ENCODE measurements around the gene TLCD3A. TPM values are rescaled to one million over a fixed set of nuclear protein-coding genes. Genes with fewer than 3 reads are reported as not detected.

TLCD3A gene
- total RNA-seq, 1 experiment from 2014 or later, result 12.3 TPM

GRCh38 chr17:699345-699744, 33.1 kb upstream of the TLCD3A start:
- no peaks in the 10 kb centered on the region for H3K36me3 ChIP-seq
- no peaks in the 10 kb centered on the region for H3K9me3 ChIP-seq (replicated peaks)
- no peak overlapping the region for H3K4me3 ChIP-seq
- DNase-seq, result no peak
- H3K27ac ChIP-seq, result no peak overlapping the region
- H3K4me1 ChIP-seq, result no peaks in the 10 kb centered on the region
- H3K27me3 ChIP-seq, result no peaks in the 10 kb centered on the region

- Histone ChIP-seq H3K27ac (no peak overlapping the region), H3K9me3 (replicated peaks) (no peaks in the 10 kb centered on the region), H3K27me3 (no peaks in the 10 kb centered on the region), H3K36me3 (no peaks in the 10 kb centered on the region), H3K4me3 (no peak overlapping the region), H3K4me1 (no peaks in the 10 kb centered on the region)
- peak in 1 of 2 experiments; percentile 48 for DNase-seq
These were observed 31.8 kb upstream of the TLCD3A start for GRCh38 chr17:700504-701094.

DNA sequence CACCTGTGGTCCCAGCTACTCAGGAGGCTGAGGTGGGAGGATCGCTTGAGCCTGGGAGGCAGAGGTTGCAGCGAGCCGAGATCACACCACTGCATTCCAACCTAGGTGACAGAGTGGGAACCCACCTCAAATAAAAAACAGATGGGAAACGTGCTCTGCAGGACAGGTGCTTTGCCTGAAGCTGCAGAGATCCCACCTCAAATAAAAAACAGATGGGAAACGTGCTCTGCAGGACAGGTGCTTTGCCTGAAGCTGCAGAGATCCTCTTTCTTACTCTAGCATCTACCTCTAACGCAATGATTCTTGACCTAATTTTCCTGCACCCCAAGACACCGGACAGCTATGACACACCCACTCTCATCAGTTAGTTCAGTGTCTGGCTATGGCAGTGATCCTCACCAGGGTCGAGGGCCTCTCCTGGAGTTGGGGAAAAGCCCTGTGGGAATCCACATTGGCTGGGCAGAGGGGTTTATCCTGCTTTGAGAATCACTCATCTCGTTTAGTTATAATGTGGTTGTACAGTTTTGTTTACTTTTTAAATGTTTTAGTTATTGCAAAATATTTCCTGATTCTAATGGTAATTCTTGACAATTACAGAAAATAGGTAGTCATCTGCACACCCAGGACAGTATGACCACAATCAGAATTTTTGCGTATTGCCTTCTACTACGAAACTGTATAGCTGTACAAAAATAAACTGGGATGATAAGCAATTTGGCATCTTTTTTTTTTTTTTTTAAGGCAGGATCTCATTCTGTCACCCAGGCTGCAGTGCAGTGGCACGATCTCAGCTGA, 29.1 kb upstream of the TLCD3A start:
- H3K27ac ChIP-seq, result no peak overlapping the region
- no peaks in the 10 kb centered on the region for H3K9me3 ChIP-seq (replicated peaks)
- H3K36me3 ChIP-seq, result no peaks in the 10 kb centered on the region
- H3K27me3 ChIP-seq, result no peaks in the 10 kb centered on the region
- H3K4me1 ChIP-seq, result no peaks in the 10 kb centered on the region
- no peak overlapping the region for H3K4me3 ChIP-seq
- no peak for DNase-seq

- H3K27me3 ChIP-seq, result no peaks in the 10 kb centered on the region
- H3K36me3 ChIP-seq, result no peaks in the 10 kb centered on the region
- H3K4me1 ChIP-seq, result no peaks in the 10 kb centered on the region
- no peak for DNase-seq
- H3K9me3 ChIP-seq (replicated peaks), result no peaks in the 10 kb centered on the region
- no peak overlapping the region for H3K27ac ChIP-seq
- H3K4me3 ChIP-seq, result no peak overlapping the region
These were observed 28.1 kb upstream of the TLCD3A start for GRCh38 chr17:704111-704864.

DNA sequence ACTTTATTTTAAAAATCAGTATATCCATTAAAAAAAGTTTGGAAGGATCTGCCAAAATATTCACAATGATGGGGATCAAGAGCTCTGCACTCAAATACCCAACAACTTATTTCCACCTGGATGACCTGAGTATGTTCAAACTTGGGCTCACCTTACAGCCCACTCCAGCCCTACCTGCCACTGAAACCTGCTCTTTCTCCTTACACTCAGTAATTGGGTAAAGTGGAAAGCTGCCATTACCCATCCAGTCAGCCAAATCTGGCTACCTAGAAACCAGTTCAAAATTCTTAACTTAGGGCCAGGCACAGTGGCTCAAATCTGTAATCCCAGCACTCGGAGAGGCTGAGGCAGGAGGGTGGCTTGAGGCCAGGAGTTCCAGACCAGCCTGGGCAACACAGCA, 27.4 kb upstream of the TLCD3A start:
- no peaks in the 10 kb centered on the region for H3K4me1 ChIP-seq
- H3K9me3 ChIP-seq (replicated peaks), result no peaks in the 10 kb centered on the region
- no peaks in the 10 kb centered on the region for H3K36me3 ChIP-seq
- no peaks in the 10 kb centered on the region for H3K27me3 ChIP-seq
- H3K27ac ChIP-seq, result no peak overlapping the region
- no peak for DNase-seq
- no peak overlapping the region for H3K4me3 ChIP-seq

- no peaks in the 10 kb centered on the region for H3K4me1 ChIP-seq
- no peak overlapping the region for H3K4me3 ChIP-seq
- H3K9me3 ChIP-seq (replicated peaks), result no peaks in the 10 kb centered on the region
- H3K36me3 ChIP-seq, result no peaks in the 10 kb centered on the region
- H3K27ac ChIP-seq, result no peak overlapping the region
- H3K27me3 ChIP-seq, result no peaks in the 10 kb centered on the region
- DNase-seq, result no peak
These were observed 26.5 kb upstream of the TLCD3A start for GRCh38 chr17:705863-706262.

GRCh38 chr17:708132-708531, 24.3 kb upstream of the TLCD3A start:
- H3K4me1 ChIP-seq, result no peaks in the 10 kb centered on the region
- no peaks in the 10 kb centered on the region for H3K36me3 ChIP-seq

GRCh38 chr17:718075-718474, 14.3 kb upstream of the TLCD3A start:
- Histone ChIP-seq H3K27me3 (no peaks in the 10 kb centered on the region), H3K9me3 (replicated peaks) (no peaks in the 10 kb centered on the region), H3K36me3 (no peaks in the 10 kb centered on the region), H3K27ac (no peak overlapping the region), H3K4me1 (no peaks in the 10 kb centered on the region), H3K4me3 (no peak overlapping the region)
- no peak for DNase-seq

More at GRCh38 chr17:708132-708531, 24.3 kb upstream of the TLCD3A start:
- no peak overlapping the region for H3K27ac ChIP-seq
- no peak for DNase-seq
- H3K9me3 ChIP-seq (replicated peaks), result no peaks in the 10 kb centered on the region
- H3K27me3 ChIP-seq, result no peaks in the 10 kb centered on the region
- no peak overlapping the region for H3K4me3 ChIP-seq

DNA sequence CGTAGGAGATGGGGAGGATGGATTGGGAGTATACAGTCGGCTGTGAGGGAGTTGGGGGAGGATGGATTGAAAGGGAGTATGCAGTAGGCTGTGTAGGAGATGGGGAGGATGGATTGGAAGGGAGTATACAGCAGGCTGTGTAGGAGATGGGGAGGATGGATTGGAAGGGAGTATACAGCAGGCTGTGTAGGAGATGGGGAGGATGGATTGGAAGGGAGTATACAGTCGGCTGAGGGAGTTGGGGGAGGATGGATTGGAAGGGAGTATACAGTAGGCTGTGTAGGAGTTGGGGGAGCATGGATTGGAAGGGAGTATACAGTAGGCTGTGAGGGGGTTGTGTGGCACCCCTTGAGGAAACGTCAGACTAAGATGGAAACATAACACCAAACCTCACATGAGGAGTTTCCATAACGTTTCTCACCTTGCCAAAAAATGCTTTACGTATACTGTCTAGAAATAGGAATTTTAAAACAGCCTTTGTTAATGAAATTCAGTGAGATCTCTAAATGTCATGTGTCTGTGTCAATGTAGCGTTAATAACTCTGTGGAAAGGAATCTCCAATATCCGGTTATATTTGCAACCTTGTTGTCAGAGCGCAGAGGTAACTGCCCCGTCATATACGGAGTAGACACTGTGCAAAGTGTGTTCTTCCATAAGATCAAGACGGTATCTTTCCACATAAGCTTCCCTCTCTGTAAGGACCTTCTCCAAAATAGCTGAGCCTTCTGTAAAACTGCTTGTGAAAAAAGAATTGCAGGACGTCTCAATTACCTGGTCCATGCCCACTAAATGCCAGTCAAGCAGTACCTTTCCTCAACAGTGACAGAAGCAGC, 11.5 kb upstream of the TLCD3A start:
- no peak overlapping the region for H3K27ac ChIP-seq
- no peak overlapping the region for H3K4me3 ChIP-seq
- DNase-seq, result no peak
- H3K27me3 ChIP-seq, result no peaks in the 10 kb centered on the region
- H3K36me3 ChIP-seq, result no peaks in the 10 kb centered on the region
- H3K4me1 ChIP-seq, result no peaks in the 10 kb centered on the region
- H3K9me3 ChIP-seq (replicated peaks), result no peaks in the 10 kb centered on the region

DNA sequence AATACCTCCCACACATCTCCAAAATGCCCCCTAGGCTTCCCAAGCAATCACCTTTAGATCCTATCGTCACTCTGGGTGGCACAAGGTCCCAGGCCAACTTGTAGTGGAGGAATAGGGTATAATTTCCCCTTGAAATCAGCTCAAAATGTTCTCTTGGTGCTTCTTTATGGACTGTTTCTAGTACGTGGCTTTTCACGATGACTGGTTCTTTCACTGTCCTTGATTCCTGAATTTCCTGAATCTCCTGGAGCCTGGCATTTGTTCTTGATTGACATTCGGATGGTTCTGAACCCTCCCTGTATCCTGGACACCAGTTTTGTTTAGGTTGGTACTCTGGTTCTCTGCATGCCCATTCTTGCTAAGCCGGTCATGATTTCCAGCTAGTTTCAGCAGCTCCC, 10.9 kb upstream of the TLCD3A start:
- Histone ChIP-seq H3K27me3 (no peaks in the 10 kb centered on the region), H3K4me1 (no peaks in the 10 kb centered on the region), H3K27ac (no peak overlapping the region), H3K4me3 (no peak overlapping the region), H3K9me3 (replicated peaks) (no peaks in the 10 kb centered on the region), H3K36me3 (no peaks in the 10 kb centered on the region)
- no peak for DNase-seq

- Histone ChIP-seq H3K27me3 (no peaks in the 10 kb centered on the region), H3K36me3 (no peaks in the 10 kb centered on the region), H3K4me1 (no peaks in the 10 kb centered on the region), H3K9me3 (replicated peaks) (no peaks in the 10 kb centered on the region), H3K4me3 (no peak overlapping the region), H3K27ac (no peak overlapping the region)
- DNase-seq, result no peak
These were observed 7.3 kb upstream of the TLCD3A start for GRCh38 chr17:725084-725483.

DNA sequence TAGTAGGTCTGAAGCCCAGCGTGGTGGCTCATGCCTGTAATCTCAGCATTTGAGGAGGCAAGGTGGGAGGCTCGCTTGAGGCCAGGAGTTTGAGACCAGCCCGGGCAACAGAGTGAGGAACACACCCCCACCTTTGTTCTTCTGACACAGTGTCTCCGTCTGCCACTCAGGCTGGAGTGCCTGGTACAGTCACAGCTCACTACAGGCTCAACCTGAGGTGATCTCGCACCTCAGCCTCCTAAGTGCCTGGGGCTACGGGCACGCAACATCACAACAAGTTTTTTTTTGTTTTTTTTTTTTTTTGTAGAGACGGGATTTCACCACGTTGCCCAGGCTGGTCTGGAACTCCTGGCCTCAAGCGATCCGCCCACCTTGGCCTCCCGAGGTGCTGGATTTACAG, 6.7 kb upstream of the TLCD3A start:
- no peak for DNase-seq
- Histone ChIP-seq H3K36me3 (no peaks in the 10 kb centered on the region), H3K27ac (no peak overlapping the region), H3K4me1 (no peaks in the 10 kb centered on the region), H3K9me3 (replicated peaks) (no peaks in the 10 kb centered on the region), H3K27me3 (no peaks in the 10 kb centered on the region), H3K4me3 (no peak overlapping the region)

DNA sequence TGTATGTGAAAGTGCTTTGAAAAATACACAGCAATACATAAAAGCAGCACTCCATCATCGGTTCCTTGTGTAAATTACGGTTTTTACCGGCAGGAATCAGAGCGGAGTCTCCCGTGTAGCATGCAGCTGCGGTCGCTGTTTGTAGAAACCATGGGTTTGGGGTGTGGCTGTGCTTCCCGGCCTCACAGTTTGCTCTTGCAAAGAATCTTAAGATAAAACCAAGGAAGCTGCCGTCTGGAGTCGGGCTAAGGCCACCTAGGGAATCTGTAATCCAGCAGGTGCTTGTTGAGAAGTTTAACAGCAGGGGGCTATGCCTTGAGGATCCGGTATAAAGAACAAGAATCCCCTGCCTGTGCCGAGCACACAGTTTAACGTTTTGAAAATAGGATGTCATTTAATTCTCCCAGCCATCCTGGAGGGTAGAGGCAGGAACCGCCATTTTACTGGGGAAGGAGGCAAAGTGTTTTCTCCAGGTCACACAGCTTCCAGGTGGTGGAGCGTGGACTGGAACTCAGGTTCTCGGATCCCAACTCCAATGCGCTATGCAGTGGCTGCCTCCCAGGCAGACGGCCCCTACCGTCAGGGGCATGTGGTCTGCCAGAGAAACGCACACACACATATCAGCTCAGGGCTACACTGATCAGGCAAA, 6.0 kb upstream of the TLCD3A start:
- Histone ChIP-seq H3K4me3 (no peak overlapping the region), H3K4me1 (no peaks in the 10 kb centered on the region), H3K27me3 (no peaks in the 10 kb centered on the region), H3K27ac (no peak overlapping the region), H3K9me3 (replicated peaks) (no peaks in the 10 kb centered on the region), H3K36me3 (no peaks in the 10 kb centered on the region)
- no peak for DNase-seq

GRCh38 chr17:728911-729310, 3.5 kb upstream of the TLCD3A start:
- no peak overlapping the region for H3K4me3 ChIP-seq
- no peaks in the 10 kb centered on the region for H3K36me3 ChIP-seq
- H3K9me3 ChIP-seq (replicated peaks), result no peaks in the 10 kb centered on the region
- H3K27ac ChIP-seq, result no peak overlapping the region
- DNase-seq, result no peak
- no peaks in the 10 kb centered on the region for H3K27me3 ChIP-seq
- no peaks in the 10 kb centered on the region for H3K4me1 ChIP-seq
